Stimulated activated effector memory CD8-positive, alpha-beta T cell treated with anti-CD3 and anti-CD28 coated beads, Interleukin-12 subunit alpha, Interleukin-12 subunit beta, amount 100 ng/mL, for 72 hours (primary cell): ENCODE measurements around the gene SIGLEC8.
"Not testable (repeated sequence)": the region's sequence is repeated elsewhere in the genome, so short reads cannot be mapped to it uniquely, and the experiment has no call there.

ENCODE experiments used
- ATAC-seq: fragments of 150-1000 bp; cut with Tn5 transposase; 2 replicates; pipeline ENCODE4 v1.10.0; 2021
- DNase-seq, 2 donors: peaks; one replicate each; pipeline ENCODE4 v3.0.0; 2021 to 2022; ENCODE audit warnings: low spot score in 2 of 2
- H3K27ac Mint-ChIP-seq: one replicate; pipeline ENCODE4 v1.8.0; 2022; ENCODE audit warnings: mild to moderate bottlenecking, mixed read lengths
- H3K36me3 Mint-ChIP-seq: one replicate; pipeline ENCODE4 v1.8.0; 2022; ENCODE audit warnings: mild to moderate bottlenecking, mixed read lengths
- H3K4me1 Mint-ChIP-seq: one replicate; pipeline ENCODE4 v1.8.0; 2022; ENCODE audit warnings: mixed read lengths
- H3K4me3 Mint-ChIP-seq: one replicate; pipeline ENCODE4 v1.8.0; 2022; ENCODE audit warnings: mild to moderate bottlenecking, mixed read lengths
- H3K9me3 Mint-ChIP-seq: one replicate; pipeline ENCODE4 v1.8.0; 2022; ENCODE audit warnings: mixed read lengths

SIGLEC8 gene

DNA sequence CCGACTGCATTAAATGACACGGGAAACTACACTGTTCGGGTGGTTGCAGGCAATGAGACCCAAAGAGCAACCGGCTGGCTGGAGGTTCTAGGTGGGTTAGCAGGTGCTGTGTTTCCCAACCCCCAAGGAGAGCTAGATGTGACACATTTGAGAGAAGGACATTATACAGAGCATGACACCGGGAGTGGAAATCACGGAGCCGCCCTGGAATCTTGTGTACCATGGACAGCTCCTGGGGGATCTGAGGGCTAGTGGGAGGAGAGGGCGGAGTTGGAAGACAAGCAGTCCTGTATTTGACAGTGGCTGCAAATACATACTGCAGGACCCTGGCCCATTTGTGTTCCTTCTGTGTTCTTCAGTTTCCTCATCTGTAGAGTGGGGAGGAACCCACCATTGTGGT lies 22.3 kb upstream of the SIGLEC8 start:
- Mint-ChIP-seq H3K27ac (no peak overlapping the region), H3K36me3 (no peaks in the 10 kb centered on the region), H3K9me3 (peaks cover 3% of the 10 kb centered on the region), H3K4me1 (peaks cover 19% of the 10 kb centered on the region), H3K4me3 (no peak overlapping the region)
- DNase-seq (no peak), ATAC-seq (no peak)

DNA sequence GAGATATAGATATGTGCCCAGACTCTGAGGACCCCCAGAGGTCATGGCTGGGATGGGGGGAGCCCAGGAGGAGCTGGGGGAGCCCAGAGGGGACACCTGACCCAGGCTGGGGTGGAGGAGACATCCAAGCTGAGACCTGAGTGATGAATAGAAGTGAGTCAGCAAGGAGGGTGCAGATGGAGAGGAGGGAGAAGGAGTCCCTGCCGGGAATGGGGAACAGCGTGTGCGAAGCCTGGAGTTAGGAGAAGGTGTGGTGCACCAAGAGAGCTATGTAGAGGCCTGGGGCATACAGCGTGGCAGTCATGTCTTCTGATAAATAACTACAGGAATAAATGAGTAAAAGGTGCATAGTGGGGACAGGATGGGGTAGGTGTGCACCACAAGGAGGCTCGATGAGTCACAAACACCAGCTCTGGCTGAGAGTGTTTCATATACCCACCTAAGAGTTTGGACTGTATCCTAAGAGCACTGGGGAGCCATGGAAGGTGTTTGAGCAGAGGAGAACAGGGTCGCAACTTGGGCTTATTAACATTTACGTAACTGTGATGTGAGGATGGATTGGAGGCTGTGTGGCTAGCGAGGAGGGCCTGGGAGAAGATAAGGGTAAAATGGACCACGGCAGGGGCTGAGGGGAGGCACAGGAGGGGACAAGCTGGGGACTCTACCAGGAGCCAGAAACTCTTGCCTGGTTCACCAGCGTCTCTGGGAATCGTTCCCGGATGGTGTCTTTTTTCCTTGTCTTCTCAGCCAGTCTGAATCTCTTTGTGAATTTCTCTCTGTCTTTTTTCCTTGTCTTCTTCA lies 21.5 kb upstream of the SIGLEC8 start:
- DNase-seq (no peak), ATAC-seq (peak; percentile 96)
- no peaks in the 10 kb centered on the region for H3K36me3 Mint-ChIP-seq
- no peak overlapping the region for H3K4me3 Mint-ChIP-seq
- no peak overlapping the region for H3K27ac Mint-ChIP-seq
- peaks cover 3% of the 10 kb centered on the region for H3K9me3 Mint-ChIP-seq
- H3K4me1 Mint-ChIP-seq, result peaks cover 19% of the 10 kb centered on the region

DNA sequence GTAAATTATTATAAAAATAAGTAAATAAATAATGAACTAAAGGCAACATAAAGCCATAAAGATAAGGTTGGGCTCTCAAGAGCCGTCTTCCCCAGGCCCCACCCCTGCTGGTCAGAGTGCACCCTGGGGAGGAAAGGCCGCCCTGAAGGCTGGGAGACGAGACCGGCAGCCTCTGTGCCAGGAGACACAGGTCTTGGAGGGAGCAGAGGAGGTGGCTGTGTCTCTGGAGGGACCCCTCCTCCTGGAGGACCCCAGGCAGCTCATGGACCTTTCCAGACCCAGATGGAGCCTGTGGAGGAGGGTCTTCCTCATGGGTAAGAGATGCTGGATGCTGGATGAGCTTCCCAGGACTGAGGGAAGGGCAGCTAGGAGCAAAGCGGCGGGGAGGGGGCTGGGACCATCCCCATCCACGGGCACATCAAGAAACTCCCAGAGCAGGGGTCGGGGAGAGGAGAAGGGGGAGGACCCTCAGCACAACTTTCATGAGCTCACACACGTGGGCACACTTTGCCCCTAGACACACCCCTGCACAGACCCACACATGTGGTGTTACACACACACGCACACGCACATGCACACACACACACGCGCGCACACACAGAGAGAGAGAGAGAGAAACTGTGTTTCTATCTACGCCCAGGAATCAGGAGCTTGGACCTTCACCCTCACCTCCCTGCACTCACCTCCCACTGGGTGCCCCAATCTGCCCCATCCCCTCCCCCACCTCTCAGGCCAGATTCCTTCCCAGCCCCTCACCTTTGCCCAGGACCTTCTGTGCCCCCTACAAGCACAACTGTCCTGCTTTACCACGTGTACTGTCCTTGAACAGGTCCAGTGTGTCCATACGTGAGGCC lies 20.4 kb upstream of the SIGLEC8 start, which contains the start of gene CEACAM18:
TSS of gene CEACAM18 (plus strand) at position 159 of the 854 bp plus-strand sequence.
- Mint-ChIP-seq H3K27ac (no peak within 1 kb of the TSS), H3K4me3 (no peak within 1 kb of the TSS), H3K9me3 (peaks cover 3% of the 10 kb centered on the region), H3K4me1 (peaks cover 19% of the 10 kb centered on the region), H3K36me3 (no peaks in the 10 kb centered on the region)
- DNase-seq (no peak), ATAC-seq (no peak)

DNA sequence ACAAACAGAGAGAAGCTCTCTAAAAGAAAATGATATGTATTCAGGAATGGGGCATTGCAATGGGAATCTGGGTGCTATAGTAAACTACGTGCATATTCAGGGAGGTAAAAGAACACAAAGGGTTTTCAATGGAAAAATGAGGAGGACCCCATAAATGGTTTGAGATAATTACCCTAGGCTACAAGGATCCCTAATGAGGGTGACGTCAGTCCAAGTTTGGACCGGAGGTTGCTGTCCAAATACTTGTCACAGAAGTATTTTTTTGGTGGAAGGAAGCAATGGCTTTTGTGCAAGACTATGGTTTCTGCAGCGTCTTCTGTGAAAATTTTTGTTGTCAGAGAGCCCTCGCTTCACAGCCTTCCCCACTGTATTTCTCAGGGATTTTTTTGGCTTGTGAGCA lies 19.1 kb upstream of the SIGLEC8 start:
- DNase-seq, result no peak
- no peak overlapping the region for H3K4me3 Mint-ChIP-seq
- H3K36me3 Mint-ChIP-seq, result no peaks in the 10 kb centered on the region
- H3K9me3 Mint-ChIP-seq, result peaks cover 3% of the 10 kb centered on the region
- no peak overlapping the region for H3K27ac Mint-ChIP-seq
- no peak for ATAC-seq
- peaks cover 29% of the 10 kb centered on the region for H3K4me1 Mint-ChIP-seq

DNA sequence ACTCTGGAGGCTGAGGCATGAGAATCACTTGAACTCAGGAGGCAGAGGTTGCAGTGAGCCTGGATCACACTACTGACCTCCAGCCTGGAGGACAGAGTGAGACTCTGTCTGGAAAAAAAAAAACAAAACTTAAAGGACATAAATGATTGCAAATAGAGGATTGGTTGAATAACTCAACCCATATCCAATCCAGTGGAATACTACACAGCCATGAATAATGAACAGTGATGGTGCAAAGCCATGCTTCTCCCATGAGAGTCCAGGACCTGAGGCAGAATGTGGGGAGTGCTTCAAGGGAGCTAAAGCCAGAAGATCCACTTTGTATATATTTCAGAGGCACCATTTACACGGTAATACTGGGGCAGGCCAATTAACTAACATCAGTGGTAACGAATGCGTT lies 17.9 kb upstream of the SIGLEC8 start:
- DNase-seq (no peak), ATAC-seq (no peak)
- Mint-ChIP-seq H3K27ac (no peak overlapping the region), H3K4me1 (peaks cover 30% of the 10 kb centered on the region), H3K4me3 (no peak overlapping the region), H3K9me3 (peaks cover 3% of the 10 kb centered on the region), H3K36me3 (no peaks in the 10 kb centered on the region)

DNA sequence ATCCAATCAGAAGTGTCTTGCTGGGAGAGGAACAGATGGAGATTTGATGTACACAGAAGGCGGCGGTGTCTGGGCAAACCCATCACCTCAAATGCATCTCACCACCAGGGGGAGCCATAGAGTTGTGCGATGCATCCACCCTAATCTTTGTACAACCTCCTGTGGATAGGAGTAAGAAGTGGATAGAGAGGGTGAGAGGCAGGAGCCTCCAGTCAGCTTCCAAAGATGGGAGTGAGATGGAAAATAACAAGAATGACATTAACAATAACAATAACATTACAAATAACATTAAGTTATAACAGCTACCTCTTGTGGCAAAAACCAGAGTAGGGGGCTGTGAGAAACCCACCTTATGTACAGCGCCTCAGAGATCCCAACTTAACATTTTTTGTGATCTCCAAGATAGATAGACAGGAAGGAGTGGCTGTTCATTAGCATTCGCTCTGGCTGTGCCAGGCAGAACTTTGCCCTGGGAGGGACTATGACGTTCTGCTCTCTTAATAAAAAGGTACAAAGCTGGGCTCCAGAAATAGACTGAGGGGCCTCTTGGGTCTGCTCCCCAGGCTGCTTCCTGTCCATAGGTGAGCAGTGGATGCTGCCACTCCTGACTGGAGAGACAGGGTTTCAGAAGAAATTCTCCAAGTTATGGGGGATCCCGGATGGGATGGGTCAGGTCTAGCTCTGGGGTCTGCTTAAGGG lies 14.9 kb upstream of the SIGLEC8 start:
- Mint-ChIP-seq H3K9me3 (no peaks in the 10 kb centered on the region), H3K27ac (no peak overlapping the region), H3K4me1 (peaks cover 14% of the 10 kb centered on the region), H3K4me3 (no peak overlapping the region), H3K36me3 (no peaks in the 10 kb centered on the region)
- ATAC-seq, result peak; percentile 83
- peak; percentile 90 to 92 for DNase-seq

DNA sequence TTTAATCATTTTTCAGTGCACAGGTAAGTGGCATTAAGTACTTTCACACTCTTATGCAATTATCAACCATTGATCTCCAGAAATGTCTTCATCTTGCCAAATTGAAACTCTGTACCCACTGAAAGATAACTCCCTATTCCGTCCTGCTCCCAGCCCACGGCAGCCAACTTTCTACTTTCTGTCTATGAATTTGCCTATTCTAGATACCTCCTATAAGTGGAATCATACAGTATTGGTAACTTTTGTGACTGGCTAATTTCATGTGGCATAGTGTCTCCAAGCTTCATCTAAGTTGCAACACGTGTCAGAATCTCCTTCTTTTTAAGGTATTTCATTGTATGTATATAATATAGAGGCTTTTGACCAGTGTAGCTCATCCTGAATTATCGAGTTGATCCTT lies 14.4 kb upstream of the SIGLEC8 start:
- Mint-ChIP-seq H3K4me3 (no peak overlapping the region), H3K4me1 (peaks cover 19% of the 10 kb centered on the region), H3K27ac (no peak overlapping the region), H3K36me3 (no peaks in the 10 kb centered on the region), H3K9me3 (no peaks in the 10 kb centered on the region)
- ATAC-seq, result no peak
- no peak for DNase-seq

DNA sequence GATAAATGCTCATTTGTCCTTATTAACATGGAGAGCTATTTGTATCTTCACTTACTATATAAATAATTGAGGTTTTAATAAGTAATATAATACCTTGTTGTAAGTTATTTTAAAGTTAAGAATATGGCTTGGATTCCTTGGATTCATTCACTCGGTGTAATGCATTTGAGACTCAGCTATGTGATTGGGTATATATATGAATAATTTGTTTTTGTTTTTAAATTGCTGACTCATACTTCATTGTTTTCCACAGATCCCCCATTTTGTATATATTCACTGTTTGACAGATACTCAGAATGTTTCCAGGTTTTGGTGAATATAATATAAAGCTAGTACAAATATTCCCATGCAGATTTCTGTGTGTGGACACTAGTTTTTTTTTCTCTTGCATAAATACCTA lies 13.3 kb upstream of the SIGLEC8 start:
- Mint-ChIP-seq H3K4me1 (peaks cover 20% of the 10 kb centered on the region), H3K36me3 (no peaks in the 10 kb centered on the region), H3K27ac (no peak overlapping the region), H3K4me3 (no peak overlapping the region), H3K9me3 (no peaks in the 10 kb centered on the region)
- ATAC-seq, result no peak
- no peak for DNase-seq

DNA sequence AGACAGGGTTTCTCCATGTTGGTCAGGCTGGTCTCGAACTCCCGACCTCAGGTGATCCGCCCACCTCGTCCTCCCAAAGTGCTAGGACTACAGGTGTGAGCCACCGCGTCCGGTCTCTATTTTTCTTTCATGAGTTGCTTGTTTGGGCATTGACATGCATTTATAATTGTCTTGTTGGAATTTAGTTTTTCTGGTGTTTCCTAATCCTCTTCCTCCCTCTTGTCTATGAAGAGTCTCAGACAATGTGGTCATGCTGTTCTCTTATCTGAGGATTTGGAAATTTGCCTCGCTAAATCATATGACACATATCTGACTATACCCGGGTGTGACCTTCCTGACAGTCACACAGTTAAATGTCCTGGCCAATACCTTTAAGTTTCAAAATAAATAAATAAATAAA lies 12.7 kb upstream of the SIGLEC8 start:
- Mint-ChIP-seq H3K27ac (no peak overlapping the region), H3K36me3 (no peaks in the 10 kb centered on the region), H3K4me1 (peaks cover 20% of the 10 kb centered on the region), H3K9me3 (no peaks in the 10 kb centered on the region), H3K4me3 (no peak overlapping the region)
- DNase-seq, result no peak
- ATAC-seq, result no peak

DNA sequence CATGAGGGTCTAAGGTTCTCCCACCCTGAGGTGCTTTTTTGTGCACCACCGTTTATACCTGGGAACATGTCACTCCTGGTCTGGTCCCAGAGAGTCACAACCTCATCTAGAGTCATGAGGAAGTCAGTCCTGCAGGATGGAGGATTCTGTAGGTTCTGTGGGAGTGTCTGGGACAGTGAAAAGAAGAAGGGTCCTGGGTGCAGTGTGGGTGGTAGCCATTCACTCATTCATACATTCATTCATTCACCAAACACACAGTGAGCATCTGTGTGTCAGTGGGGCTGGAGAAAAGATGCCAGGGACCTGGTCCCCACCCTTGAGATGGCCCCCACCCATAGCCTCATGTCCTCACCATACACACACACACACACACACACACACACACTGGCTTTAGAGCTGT lies 11.4 kb upstream of the SIGLEC8 start:
- Mint-ChIP-seq H3K36me3 (no peaks in the 10 kb centered on the region), H3K27ac (no peak overlapping the region), H3K4me1 (peaks cover 20% of the 10 kb centered on the region), H3K4me3 (no peak overlapping the region), H3K9me3 (no peaks in the 10 kb centered on the region)
- ATAC-seq, result no peak
- no peak for DNase-seq

DNA sequence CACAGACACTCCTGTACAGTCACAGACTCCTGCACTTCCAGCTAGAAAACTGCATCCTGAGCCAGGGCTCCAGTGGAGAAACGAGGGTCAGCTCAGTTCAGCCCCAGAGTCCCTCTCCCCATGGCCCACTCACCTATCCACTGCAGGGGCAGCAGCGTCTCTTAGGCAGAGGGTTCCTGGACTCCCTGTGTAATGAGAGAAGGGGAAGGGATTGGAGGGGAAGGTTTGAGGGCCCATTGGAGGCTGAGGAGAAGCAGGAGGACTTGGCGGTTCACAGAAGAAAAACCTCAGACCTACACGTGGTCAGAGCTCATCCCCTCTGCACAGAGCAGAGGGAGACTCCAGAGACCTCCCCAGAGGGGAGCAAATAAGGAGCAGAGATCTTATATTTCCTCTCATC lies 10.9 kb upstream of the SIGLEC8 start:
- DNase-seq (no peak), ATAC-seq (no peak)
- Mint-ChIP-seq H3K27ac (no peak overlapping the region), H3K9me3 (no peaks in the 10 kb centered on the region), H3K36me3 (no peaks in the 10 kb centered on the region), H3K4me3 (no peak overlapping the region), H3K4me1 (peaks cover 20% of the 10 kb centered on the region)

DNA sequence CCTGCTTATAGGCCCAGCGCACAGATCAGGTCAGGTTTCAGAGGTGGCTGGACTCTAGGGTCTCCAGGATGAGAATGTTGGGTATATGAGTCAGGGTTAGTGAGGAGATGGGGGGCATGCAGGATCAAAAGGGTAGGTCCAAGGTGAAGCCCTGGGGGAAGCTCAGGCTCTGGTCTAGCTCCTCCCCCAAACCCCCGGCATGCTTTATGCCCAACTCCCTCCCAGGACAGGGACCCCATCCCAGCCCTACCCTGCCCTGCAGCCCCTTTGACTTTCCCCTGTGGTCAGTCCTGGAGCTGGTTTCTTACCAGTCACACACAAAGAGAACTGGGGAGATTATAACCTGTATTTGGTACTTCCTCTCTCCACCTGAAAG lies 10.3 kb upstream of the SIGLEC8 start:
- ATAC-seq (no peak), DNase-seq (no peak)
- H3K4me3 Mint-ChIP-seq, result no peak overlapping the region
- no peaks in the 10 kb centered on the region for H3K36me3 Mint-ChIP-seq
- no peak overlapping the region for H3K27ac Mint-ChIP-seq
- peaks cover 22% of the 10 kb centered on the region for H3K4me1 Mint-ChIP-seq
- H3K9me3 Mint-ChIP-seq, result no peaks in the 10 kb centered on the region

DNA sequence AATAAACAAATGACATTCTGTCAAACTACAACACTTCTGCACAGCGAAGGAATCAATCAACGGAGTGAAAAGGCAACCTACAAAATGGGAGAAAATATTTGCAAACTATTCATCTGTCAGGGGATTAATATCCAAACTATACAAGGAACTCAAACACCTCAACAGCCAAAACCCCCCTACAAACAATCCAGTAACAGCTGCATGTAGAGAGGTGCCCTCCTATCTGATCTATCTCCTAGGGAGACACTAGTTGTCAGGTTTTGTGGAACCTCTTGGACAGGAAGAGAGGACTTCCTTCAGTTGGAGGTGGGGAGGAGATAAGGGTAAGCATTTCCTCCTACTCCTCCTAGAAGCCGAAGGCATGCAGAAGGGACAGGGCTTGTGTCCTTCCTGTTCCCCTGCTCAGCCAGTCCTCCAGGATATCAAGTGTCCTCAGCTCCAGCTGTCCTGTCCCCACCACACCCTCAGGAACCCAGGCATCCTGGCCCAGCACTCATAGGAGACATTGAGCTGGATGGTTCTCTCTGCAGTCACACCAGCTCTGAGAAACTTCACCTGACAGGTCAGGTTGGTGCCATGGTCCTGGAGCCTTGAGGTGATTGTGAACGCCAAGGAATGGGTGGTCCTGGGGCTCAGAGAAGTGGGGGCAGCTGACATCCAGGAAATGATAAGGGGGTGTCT lies 9.8 kb upstream of the SIGLEC8 start:
- no peaks in the 10 kb centered on the region for H3K9me3 Mint-ChIP-seq
- no peaks in the 10 kb centered on the region for H3K36me3 Mint-ChIP-seq
- peaks cover 24% of the 10 kb centered on the region for H3K4me1 Mint-ChIP-seq

DNA sequence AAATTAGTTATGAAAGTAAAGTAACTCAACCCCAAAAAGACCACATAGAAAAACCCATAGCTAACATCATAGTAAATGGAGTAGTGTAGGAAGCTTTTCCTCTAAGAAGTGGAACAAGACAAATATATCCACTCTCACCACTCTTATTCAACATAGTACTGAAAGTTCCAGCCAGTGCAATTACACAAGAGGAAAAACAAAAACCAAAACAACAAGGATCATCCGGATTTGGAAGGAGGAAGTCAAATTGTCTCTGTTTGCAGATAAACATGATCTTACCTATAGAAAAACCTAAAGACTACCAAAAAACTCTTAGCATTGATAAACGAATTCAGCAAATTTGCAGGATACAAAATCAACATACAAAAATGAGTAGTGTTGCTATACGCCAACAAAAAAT lies 8.5 kb upstream of the SIGLEC8 start:
- H3K27ac Mint-ChIP-seq, result no peak overlapping the region
- no peak overlapping the region for H3K4me3 Mint-ChIP-seq
- ATAC-seq (no peak), DNase-seq (no peak)
- H3K9me3 Mint-ChIP-seq, result no peaks in the 10 kb centered on the region
- no peaks in the 10 kb centered on the region for H3K36me3 Mint-ChIP-seq
- H3K4me1 Mint-ChIP-seq, result peaks cover 24% of the 10 kb centered on the region

More for the DNA sequence above, 9.8 kb upstream of the SIGLEC8 start:
- H3K27ac Mint-ChIP-seq, result no peak overlapping the region
- H3K4me3 Mint-ChIP-seq, result no peak overlapping the region
- no peak for ATAC-seq
- no peak for DNase-seq

DNA sequence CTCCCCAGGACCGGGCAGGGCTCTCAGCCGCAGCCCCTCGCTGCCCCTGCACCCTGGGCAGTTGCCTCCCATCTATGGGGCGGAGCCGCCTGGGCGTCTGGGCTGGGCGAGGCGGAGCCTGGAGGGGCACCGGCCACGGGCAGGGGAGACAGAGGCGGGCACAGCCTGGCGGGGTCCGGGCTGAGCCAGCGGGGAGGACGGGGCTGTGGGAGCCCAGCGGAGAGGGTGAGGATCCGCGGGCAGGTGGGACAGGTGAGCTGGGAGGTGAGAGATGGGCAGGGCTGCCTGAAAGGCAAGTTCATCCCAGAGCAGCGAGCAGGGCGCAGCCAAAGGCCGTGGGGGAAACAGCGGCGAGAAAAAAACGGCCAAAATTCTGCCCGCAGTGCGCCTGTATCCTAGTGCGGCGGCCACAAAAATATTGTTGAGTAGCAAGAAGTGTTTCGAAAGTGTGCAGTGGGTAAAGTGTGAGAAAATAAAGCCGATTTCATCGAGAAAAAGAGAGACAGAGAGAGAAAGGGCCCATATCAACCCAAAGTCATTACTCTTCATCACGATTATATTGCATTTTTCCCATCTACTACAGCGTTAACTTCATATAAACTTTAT lies 5.8 kb upstream of the SIGLEC8 start:
- ATAC-seq, result peak; percentile 61
- H3K4me3 Mint-ChIP-seq, result peak overlapping the region; percentile 45
- H3K36me3 Mint-ChIP-seq, H3K9me3 Mint-ChIP-seq, H3K27ac Mint-ChIP-seq, DNase-seq: not testable (repeated sequence)
- H3K4me1 Mint-ChIP-seq, result peaks cover 34% of the 10 kb centered on the region
